T-helper 1 cell treated with Interleukin-12 subunit alpha and Interleukin-12 subunit beta and Interleukin-4 antibody, amounts not matched to agents 30 ng/mL and 1 ng/mL, for 36 hours (primary cell): ENCODE measurements around the gene BABAM2. TPM values are rescaled to one million over a fixed set of nuclear protein-coding genes. Genes with fewer than 3 reads are reported as not detected.

ENCODE experiments used
- intact Hi-C: fragments of 100-400 bp; cut with micrococcal nuclease; formaldehyde crosslinking; loops from one replicate; pipeline ENCODE4 v1.15.1; 2024
- total RNA-seq: library from RNA; stranded (reverse); gene quantifications from 2 replicates; pipeline ENCODE4 v1.2.3, GENCODE V29; 2022

Gene BABAM2
- total RNA-seq, 1 donor from 2014 or later: 40.8 TPM

- intact Hi-C loops: no loop called here
Observed at GRCh38 chr2:28269019-28269784, 378.7 kb downstream of the BABAM2 start.

- intact Hi-C loops: loop anchor here (1.0 to 10.0 kb wide), 5 partner anchors 18 to 484 kb away; partner anchors contain the start of gene PPP1CB
Observed at GRCh38 chr2:28270456-28271152, 380.1 kb downstream of the BABAM2 start.

DNA sequence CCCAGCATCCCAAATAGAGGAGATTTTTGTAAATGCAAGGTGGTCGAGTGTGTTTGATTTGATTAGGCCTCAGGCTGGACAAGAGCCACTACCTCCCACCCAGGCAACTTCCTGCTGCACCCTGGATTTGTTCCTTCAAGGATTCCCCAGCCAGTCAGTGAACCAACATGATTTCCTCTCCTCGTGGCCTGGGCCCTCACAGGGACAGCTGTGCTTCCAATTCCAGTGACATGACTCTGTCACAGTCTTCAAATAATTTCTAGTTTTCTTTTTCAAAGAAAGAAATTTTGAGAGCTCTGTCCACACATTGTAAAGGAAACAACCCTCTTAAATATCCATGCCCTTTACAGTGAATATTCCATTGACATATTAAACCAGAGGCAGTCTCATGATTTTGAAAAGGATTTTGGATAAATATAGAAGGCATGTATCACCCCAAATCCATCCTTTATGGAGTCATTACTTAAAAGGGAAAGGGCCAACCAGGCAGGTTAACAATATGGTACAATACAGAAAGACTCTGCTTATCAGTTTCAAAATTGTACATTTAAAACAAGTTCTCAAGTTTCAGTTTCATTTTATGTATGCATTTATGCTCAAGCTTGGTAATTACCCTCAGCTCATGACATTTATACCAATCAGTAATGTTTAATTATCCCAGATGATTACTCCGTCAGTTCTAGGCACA, 380.8 kb downstream of the BABAM2 start:
- intact Hi-C loops: loop anchor here (1.0 to 10.0 kb wide), 5 partner anchors 19 to 483 kb away; partner anchors contain the start of gene PPP1CB

DNA sequence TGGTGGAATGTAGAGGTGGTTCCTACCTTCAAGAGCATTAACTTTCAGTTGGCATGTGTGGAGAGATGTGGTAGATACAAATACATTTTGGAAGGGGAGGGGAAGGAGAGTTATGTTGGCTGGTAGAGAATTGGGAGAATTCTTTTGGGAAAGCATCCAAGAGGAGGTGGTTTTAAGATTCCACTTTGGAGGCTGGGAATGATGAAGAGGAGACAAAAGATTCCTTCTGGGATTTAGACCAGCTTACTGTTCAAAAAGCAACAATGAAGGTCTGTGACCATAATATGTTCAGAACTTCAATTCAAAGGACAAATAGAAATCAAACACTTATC, 381.4 kb downstream of the BABAM2 start:
- intact Hi-C loops: loop anchor here (1.0 to 10.0 kb wide), 5 partner anchors 20 to 483 kb away; partner anchors contain the start of gene PPP1CB

- intact Hi-C loops: loop anchor here (5.0 to 10.0 kb wide), 2 partner anchors 311 to 481 kb away; partner anchors contain the start of gene PPP1CB
Observed at GRCh38 chr2:28273751-28274150, 383.2 kb downstream of the BABAM2 start.

DNA sequence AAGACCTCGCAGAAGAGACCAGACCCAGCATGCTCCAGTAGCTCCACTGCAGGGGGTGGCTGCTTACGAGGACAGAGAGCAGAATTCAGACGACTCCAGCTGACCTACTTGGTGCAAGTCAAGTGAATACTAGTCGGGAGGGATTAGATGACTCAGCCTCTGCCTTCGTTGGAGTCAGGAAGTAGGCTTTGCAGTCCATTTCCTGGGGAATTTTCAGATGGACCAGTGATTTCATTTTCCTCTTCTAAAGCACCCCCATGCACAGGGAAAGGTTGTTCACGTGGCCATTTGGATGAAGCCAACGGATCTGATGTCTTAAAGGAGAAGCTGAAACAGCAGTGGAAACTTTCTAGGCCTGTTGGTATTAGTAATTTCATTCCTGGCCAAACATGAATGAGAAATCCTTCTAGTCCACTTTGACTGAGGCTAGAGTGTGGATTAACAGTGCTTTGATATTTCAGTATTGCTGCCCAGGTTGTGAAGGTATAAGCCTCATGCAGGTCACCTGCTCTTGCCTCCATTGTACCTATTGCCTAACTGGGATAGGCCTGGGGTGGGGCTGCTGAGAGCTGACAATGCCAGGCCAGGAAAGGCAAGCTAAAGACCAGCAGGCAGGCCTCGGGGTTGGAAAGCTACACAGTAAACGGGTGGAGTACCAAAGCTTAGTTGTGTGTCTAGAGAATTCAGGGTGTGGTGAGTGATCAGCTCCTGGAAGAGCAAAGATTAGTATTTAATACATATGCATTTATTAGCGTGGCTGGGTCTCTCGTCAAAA, 384.6 kb downstream of the BABAM2 start:
- intact Hi-C loops: loop anchor here (5.0 to 10.0 kb wide), 4 partner anchors 177 to 480 kb away; partner anchors contain the start of genes BABAM2, PPP1CB and RBKS

DNA sequence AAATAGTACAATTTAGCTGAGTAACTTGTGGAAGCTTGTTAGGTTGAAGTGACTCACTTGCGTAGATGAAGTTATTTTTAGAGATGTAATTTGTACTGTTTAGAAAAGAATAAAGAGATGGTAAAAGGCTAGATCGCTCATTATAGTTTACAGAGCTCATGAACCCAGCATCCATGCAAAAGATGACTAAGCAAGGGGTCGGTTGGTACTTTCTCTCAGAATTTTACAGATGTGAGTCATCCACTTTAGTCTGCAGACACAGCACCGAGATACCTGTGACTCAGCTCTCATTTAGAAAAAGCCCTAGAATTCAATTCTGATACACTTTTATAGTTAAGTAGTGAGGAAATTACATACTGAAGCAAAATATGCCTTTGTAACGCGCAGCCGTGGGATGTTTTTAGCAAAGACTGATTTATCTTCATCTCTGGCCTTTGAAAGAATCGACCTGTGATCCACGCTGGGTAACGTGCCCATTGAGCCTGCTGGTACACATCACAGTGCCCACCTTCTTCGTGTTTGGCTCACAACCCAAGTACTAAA, 385.6 kb downstream of the BABAM2 start:
- intact Hi-C loops: loop anchor here (1.0 to 10.0 kb wide), 5 partner anchors 24 to 479 kb away; partner anchors contain the start of genes BABAM2, PPP1CB and RBKS

DNA sequence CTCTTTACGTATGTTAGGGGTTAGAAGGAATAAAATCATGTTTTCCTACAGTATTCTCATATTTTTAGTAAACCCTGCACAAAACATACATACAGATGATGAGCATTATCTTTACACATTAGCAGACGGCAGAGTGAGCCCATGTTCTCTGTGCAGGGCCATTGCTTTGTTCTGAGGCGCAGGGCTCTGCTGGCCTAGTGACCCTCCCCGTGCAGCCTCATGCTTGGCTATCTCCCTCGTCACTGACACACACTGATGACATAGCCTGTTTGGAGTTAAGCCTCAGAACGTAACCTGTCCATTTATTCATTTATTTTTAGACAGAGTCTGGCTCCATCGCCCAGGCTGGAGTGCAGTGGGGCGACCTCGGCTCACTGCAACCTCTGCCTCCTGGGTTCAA, 386.3 kb downstream of the BABAM2 start:
- intact Hi-C loops: loop anchor here (1.0 to 10.0 kb wide), 5 partner anchors 25 to 478 kb away; partner anchors contain the start of genes BABAM2, PPP1CB and RBKS

- intact Hi-C loops: loop anchor here (2.0 to 10.0 kb wide), 4 partner anchors 81 to 477 kb away; partner anchors contain the start of genes BABAM2, PPP1CB and RBKS
Observed at GRCh38 chr2:28277466-28277865, 386.9 kb downstream of the BABAM2 start.

- intact Hi-C loops: loop anchor here (5.0 to 10.0 kb wide), 3 partner anchors 173 to 475 kb away; partner anchors contain the start of genes BABAM2, PPP1CB and RBKS
Observed at GRCh38 chr2:28279371-28279770, 388.8 kb downstream of the BABAM2 start.

DNA sequence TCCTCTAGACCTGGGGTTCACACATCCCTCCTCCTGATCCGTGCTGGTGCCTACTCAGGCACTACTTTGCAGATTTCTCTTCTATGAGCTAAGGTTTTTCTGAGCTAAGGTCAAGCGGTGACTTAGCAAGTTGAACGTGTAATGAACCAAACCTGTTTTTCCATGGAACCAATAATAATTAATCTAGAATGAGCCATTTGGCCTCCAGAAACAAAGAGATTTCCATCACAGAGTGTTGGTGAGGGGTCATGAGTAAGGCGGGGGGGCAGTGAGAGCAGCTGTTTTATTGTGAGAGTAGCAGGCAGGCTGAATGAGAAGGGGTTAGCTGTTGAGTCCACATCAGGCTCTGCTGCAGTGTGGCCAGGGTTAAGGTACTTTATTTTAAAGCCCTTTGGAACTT, 390.1 kb downstream of the BABAM2 start:
- intact Hi-C loops: no loop called here

- intact Hi-C loops: no loop called here
Observed at GRCh38 chr2:28281739-28282138, 391.2 kb downstream of the BABAM2 start.

GRCh38 chr2:28282248-28282647, 391.7 kb downstream of the BABAM2 start:
- intact Hi-C loops: no loop called here

DNA sequence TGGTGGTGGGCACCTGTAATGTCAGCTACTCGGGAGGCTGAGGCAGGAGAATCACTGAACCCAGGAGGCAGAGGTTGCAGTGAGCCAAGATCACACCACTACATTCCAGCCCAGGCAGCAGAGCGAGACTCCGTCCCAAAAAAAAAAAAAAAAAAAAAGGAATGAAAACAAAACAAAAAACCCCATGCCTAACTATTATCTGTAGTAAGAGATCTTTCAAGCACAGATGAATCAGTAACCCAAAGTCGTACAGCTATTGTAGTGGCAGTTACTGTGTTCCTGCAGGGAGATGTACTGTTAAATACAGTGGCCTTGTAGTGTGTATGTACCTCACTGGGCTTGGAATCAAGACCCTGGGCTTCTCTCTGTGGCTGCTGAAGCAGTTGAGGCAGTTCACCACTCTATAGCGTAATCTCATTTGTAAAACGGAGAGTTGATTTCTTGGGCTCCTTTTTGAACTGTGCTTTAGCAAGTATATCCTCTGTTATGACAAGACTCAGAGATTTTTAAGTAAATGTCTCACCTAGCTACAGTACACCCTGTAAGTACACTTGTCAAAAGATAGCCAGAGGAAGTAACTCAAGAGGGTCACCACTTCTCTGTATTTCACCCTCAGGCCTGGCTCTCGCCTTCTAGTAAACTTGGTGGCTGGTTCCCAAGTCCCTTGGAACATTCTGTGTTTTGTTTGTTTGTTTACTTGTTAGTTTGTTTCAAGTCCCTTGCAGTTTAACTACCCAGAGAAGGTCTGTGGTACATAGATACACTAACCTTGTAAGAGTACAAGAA, 392.5 kb downstream of the BABAM2 start:
- intact Hi-C loops: no loop called here

GRCh38 chr2:28283861-28284260, 393.3 kb downstream of the BABAM2 start:
- intact Hi-C loops: no loop called here

- intact Hi-C loops: no loop called here
Observed at GRCh38 chr2:28286678-28287077, 396.1 kb downstream of the BABAM2 start.

DNA sequence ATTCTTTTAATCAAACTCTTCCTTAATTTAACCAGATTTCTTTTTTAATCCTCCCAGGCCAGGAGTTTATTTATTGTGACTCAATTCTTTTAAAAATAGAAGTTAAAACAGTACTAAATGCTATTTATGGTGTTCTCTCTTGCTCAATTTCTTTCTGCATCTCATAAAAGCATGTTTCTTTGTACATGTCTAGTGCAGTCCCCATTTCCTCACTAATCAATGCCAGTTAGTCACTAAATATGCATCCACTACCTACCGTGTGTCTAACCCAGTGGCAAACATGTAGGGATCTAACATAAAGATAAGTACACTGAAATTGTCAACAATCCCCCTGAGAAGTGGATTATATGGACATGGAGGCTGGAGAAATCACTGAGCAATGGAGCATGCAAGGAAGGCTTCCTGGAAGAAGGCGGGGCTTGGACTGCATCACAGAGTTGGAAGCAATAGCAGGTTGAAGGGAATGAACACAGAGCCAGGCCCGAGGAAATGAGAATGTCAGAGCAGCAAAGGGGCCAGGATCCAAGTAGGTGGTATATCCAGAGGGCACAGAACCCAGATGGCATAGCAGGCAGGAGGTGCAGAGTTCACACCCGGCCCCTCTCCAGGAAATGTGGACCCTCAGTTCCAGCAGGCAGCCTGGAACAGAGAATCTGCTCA, 396.9 kb downstream of the BABAM2 start:
- intact Hi-C loops: no loop called here

- intact Hi-C loops: no loop called here
Observed at GRCh38 chr2:28288620-28289019, 398.1 kb downstream of the BABAM2 start.
